ENCODE data around the gene PFAS. TPM values are rescaled to one million over a fixed set of nuclear protein-coding genes. Genes with fewer than 3 reads are reported as not detected.

The PFAS gene
- total and polyA plus RNA-seq, 10 of the 15 experiments (the other 5 are each of a cell fraction or from before 2014, with no cell fraction given), result 13.9 to 122 (median 47.2) TPM

- WGBS (ENCODE audit: insufficient coverage, insufficient replicate concordance, low lambda C conversion rate, missing lambda C conversion rate), result 97% methylated on average over 5 of the region's 5 CpGs
- no peak for DNase-seq (ENCODE audit: low read depth, low spot score)
- peaks cover 29% of the 10 kb centered on the region for H3K79me2 ChIP-seq (ENCODE audit: control insufficient read depth, insufficient read depth, low read length)
- H3K27me3 ChIP-seq (replicated peaks in 1 of 2; ENCODE audit: control insufficient read depth in 2 of 2, insufficient read depth in 2 of 2, low read length in 1 of 2), result no peaks in the 10 kb centered on the region
- intact Hi-C loops (cut with micrococcal nuclease; ENCODE audit: unreplicated experiment) (no loop called here), in situ Hi-C loops (cut with MboI) (no loop called here)
- CTCF ChIA-PET, result interaction anchor here (1.2 to 6.2 kb wide), 3 partner anchors 21 to 57 kb away, joined by 3 to 56 read pairs (median 16); partner anchors contain the start of gene SLC25A35
- SMC1A ChIA-PET (ENCODE audit: uncharacterized antibody, unreplicated experiment), result interaction anchor here (0.9 to 2.0 kb wide), 4 partner anchors 20 to 56 kb away, joined by 3 to 10 read pairs (median 3); partner anchors contain the start of gene SLC25A35
- FAIRE-seq, result no peak
- ATAC-seq, result no peak
- peaks cover 10% of the 10 kb centered on the region for H3K4me1 ChIP-seq (ENCODE audit: control insufficient read depth, insufficient read depth, low read length)
- no peak overlapping the region for H3K4me2 ChIP-seq (ENCODE audit: control insufficient read depth, insufficient read depth)
- no peak overlapping the region for H3K4me3 ChIP-seq
- peaks cover 2 to 12% of the 10 kb centered on the region in 2 experiments; a peak in 2 of 4 replicates for H3K36me3 ChIP-seq (ENCODE audit: control insufficient read depth in 2 of 2, insufficient read depth in 2 of 2, low read length in 1 of 2)
- no peak for TF ChIP-seq BCL3 (IDR thresholded peaks at IDR 0.05; ENCODE audit: borderline replicate concordance, insufficient read depth, low read depth, low read length, poor library complexity, severe bottlenecking)
- TF ChIP-seq ESRRA (IDR thresholded peaks at IDR 0.05; ENCODE audit: low read length), result no peak
- TF ChIP-seq CTCF (IDR thresholded peaks at IDR 0.05 in 2 of 3, conservative IDR thresholded peaks at IDR 0.05 in 1 of 3; ENCODE audit: control insufficient read depth in 2 of 3, extremely low read depth in 1 of 3, insufficient read depth in 1 of 3, low read depth in 3 of 3, low read length in 3 of 3), result 0 out of 6 replicates have a peak, but pooled peaks of 1 of the 3 experiments have one; percentile 11
- no peak for TF ChIP-seq LARP7 (IDR thresholded peaks at IDR 0.05)
- TF ChIP-seq ZBTB33 (IDR thresholded peaks at IDR 0.05), result peak; percentile 92
- RAD21 ChIA-PET (ENCODE audit: unreplicated experiment), result interaction anchor here (1.0 to 2.1 kb wide), 4 partner anchors 17 to 57 kb away, joined by 3 to 8 read pairs (median 3); partner anchors contain the start of gene SLC25A35
- no peak overlapping the region for H3K27ac ChIP-seq (ENCODE audit: control insufficient read depth, insufficient read depth)
- peaks cover 2% of the 10 kb centered on the region; the same call in 1 of the 3 replicates for H3K9me3 ChIP-seq (replicated peaks; ENCODE audit: control insufficient read depth, insufficient read depth, low read length)
- POLR2A ChIA-PET, result interaction anchor here (0.7 to 9.6 kb wide), 3 partner anchors 20 to 329 kb away, joined by 3 to 161 read pairs (median 3); no protein-coding TSS in a partner anchor
- BruUV-seq (replicated peaks), result no TSS peak
- no peak overlapping the region for H2AFZ ChIP-seq (ENCODE audit: control insufficient read depth, low read depth, low read length)
- no peak overlapping the region for H3K9ac ChIP-seq (ENCODE audit: control insufficient read depth, insufficient read depth, low read length)
- no peaks in the 10 kb centered on the region for H4K20me1 ChIP-seq (ENCODE audit: control insufficient read depth, insufficient read depth)
Observed at GRCh38 chr17:8243827-8244226, 5.3 kb upstream of the PFAS start.

Measured in GM12878 (cell line).